ENCODE results near the gene MBNL2. TPM values are rescaled to one million over a fixed set of nuclear protein-coding genes. Genes with fewer than 3 reads are reported as not detected.

MBNL2 gene
- total RNA-seq, 1 experiment from 2014 or later = 35.7 TPM

- peak; percentile 64 for DNase-seq (ENCODE audit: low spot score)
Observed at GRCh38 chr13:97234236-97234635, 12.1 kb downstream of the MBNL2 start.

DNA sequence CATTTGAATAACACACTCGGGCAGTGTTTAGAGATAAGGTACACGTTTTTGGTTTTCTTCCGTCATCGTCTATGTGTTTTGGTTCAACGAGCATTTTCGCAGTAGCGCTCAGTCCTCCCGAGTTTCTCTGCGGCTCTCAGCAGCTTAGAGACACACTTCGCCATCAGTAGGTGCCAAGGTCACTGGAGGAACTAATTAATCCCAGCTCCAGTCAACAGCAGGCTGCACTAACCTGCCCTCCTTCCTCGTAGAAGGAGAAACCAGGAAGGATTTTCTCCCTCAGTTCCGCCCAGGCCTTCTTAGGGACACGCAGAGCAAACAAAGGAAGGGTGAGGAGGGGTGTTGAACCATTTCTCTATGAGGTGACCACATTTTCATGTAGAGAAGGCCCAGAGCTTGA, 12.6 kb downstream of the MBNL2 start:
- peak; percentile 94 for DNase-seq (ENCODE audit: low spot score)

DNA sequence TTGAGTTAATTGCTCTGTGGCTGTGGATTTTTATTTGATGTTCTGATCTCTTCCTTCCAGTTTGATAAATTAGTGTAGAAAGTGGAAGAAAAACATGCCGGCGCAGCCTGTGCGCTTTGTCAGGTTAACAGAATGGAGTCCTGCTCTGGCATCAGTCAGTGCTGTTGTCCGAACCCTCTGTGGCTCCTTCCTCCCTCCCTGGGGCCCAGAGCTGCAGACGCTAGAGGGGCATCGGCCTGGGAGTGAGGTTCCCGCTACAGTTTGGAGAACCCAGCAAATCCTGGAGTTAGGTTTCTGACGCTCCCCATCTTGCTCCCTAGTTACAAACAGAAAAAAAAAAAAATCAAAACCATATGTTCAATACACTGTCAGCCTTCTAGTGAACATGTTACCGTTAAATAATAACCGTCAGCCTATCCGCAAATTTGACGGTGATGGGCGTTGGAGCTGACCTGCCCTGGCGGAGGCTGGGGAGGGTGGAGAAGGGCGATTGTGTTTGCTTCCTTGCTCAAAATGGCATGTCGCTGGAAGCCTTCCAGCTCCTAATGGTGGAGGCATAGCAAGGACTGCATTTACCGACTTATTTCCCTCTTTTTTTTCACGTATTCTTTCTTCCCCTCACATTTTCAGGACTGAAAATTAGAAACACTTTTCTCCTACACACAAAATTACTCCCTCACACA, 13.6 kb downstream of the MBNL2 start:
- DNase-seq (ENCODE audit: low spot score) = peak; percentile 58

DNA sequence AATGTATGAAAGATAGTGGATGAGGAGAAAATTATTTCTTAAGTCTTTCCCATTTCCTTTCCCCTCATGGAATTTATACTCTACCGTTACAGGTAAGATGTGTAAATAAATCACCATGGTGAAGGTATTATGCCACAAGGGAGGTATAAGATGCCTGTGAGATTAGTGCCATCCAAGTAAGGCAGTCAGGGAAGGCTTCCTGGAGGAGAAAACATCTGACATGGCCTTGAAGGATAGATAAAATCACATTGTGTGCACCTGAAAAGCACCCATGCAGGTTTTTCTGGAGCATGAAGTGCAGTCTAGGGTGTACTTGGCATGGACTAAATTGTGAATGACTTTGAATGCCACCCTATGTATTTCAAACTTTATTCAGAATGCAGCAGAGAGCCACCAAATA, 15.3 kb downstream of the MBNL2 start:
- no peak for DNase-seq (ENCODE audit: low spot score)

DNA sequence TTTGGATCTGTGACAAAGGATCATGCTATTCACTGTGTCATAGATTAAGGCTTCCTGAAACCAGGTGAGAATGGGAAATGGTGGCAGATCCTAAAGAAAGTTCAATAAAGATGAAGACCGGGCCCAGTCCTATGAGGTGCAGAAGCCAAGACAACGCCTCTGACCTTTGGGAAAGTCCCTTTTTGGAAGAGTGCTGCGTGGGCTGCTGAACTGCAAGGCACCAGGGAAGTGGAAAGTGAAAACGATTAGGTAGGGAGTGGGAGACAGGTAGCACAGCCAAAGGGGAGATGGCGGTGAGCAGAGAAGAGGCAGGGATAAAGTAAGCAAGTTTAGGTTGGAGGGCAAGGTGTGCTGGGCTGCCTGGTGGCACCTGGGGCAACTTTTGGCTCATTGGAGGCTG, 16.3 kb downstream of the MBNL2 start:
- DNase-seq (ENCODE audit: low spot score) = no peak

DNA sequence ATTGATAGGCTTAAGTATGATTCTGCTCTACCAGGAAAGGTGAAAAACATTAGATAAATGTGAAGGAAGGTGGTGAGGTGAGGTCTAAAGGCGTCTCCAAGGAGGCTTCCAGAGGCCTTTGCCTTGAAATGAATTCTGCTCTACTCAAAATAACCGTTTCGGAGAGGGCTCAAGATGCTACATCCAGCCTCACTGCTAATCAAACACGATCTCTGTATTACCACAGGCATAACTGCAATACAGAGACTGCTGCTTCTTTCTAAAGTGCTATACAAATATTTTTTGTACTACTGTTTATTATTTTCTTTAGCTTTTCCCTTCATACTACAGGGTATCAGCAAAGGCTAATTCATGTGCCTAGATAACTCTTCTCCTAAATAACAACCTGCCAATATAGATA, 16.8 kb downstream of the MBNL2 start:
- no peak for DNase-seq (ENCODE audit: low spot score)

DNA sequence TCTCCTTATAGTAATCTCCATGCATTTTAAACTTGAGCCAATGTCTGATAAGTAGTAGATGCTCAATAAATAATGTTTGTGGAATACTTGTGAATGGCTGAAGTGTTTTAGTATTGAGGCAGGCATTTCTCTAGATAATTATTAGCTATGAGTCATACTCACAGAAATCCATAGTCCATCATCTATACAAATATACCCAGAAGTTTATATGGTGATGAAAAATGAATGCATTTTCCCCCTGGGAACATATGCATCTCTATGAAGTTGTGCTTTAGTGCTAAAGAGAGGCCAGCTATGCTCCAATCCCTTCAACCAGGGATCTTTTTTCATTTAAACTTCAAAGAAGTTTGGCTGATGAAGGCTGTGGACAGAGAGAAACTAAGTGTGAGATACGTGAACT, 17.2 kb downstream of the MBNL2 start:
- no peak for DNase-seq (ENCODE audit: low spot score)

DNA sequence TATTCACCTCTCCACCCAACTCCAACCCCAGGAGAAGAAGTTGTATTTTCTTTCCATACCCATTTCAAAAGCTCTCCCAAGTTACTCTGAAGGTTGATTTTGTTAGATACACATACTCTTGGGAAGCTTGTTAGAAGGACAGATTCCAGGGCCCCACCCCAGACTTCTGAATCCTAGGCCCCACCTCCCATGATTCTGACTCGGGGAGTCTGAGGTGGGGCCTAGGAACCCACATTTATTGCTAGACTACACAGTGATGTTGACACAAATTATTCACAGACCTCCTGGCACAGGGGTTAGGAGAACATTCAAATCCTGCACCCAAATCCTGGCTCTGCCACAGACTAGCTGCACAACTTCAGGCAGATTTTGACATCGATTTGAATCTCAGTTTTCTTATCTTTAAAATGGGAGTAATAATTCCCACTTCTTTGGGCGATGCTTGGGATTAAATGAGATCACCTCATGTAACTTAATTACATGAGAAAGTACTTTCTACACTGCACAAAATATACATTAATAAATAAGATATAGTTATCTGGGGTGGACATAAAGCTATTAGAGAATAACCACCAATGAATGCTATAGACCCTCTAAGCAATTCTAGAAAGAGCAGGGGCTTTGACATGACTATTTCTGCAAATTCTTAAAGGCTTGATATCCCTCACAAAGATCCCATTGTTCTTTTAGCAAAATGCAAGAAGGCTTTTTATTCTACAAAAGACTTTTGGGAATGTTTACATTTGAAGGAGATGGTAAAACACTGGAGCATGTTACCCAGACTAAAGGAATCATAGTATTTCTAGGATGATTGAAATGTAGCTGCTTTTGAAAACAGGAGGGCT, 18.0 kb downstream of the MBNL2 start:
- DNase-seq (ENCODE audit: low spot score) = no peak

GRCh38 chr13:97240788-97241734, 18.9 kb downstream of the MBNL2 start:
- DNase-seq (ENCODE audit: low spot score) = no peak

GRCh38 chr13:97241761-97242160, 19.6 kb downstream of the MBNL2 start:
- DNase-seq (ENCODE audit: low spot score) = no peak

DNA sequence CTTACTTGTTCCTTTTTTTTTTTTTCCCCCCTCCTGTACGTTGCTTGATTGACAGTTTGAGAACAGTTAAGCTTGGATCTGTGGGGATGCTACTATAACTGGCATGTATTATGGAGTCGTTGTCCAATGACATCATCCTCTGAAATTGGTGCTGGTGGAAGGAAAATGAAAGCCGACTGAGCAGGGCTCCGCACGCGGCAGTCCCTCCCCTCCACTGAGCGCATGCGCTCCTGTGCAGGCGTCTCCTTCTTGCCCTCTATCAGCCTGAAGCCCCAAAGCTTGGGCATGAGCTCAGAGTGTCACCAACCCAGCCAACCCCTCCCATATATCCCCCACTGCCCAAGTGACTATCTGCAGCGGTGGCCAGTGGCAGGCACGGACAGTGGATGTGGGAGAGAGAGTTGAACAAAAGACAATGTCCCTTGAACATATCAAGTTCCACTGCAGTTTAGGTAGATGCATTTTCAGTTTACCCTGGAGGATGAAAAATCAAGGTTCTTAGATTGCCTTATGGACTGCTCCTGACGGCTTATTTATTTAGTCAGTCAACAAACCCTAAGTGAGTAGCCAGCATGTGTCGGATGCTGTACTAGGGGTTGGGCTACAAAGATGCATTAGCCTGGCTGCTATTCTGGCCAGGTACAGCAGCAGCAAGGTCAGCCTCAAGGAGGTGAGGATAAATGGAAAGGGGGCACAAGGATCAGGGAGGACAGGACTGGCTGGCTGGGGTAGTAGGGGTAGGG, 20.8 kb downstream of the MBNL2 start:
- no peak for DNase-seq (ENCODE audit: low spot score)

- peak; percentile 50 for DNase-seq (ENCODE audit: low spot score)
Observed at GRCh38 chr13:97243915-97244781, 22.0 kb downstream of the MBNL2 start.

DNA sequence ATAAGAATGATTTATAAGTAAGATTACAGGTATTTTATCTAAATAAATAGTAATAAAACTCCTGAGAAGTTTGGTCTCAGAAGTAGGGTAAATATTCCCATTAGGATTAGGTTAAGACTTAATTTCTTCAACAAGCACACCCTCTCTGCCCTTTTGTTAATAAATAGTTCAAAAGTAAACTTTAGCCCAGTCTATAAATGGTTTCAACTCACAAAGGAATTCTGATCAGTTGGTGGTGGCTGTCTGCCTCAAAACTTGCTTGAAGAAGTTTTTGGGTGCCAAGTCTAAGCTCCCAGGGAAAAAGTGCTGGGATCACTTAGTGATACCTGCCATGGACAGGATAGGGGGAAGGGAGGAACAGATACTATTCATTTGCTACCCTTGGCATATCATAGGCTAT, 22.9 kb downstream of the MBNL2 start:
- peak; percentile 57 for DNase-seq (ENCODE audit: low spot score)

DNA sequence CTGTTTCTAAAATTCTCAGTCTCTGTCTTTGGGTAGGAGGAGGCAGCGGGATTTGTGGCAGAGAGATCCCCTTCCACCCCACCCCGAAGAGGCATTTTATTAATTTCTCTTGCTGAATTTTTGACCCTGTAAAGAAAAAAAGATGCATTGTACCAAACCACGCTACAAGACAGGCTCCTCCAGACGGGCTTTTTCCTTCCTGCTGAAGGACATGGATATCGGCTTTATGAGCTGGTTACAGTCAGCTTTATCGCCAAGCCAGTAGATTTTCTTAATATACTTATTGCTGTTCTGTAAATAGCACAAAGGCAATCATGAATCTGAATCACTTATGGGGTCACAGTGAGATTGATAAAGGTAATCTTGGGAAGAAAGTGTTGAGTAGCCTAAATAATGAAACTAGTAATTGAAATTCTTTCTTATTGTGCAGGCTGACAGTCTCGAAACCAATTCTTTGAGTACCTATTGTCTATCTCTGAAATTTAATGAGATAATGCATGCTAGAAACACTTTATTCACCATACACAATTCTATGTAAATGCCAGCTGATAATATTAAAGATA, 24.5 kb downstream of the MBNL2 start:
- DNase-seq (ENCODE audit: low spot score) = no peak

GRCh38 chr13:97248243-97248642, 26.1 kb downstream of the MBNL2 start:
- no peak for DNase-seq (ENCODE audit: low spot score)

- DNase-seq (ENCODE audit: low spot score) = no peak
Observed at GRCh38 chr13:97249093-97249795, 27.1 kb downstream of the MBNL2 start.

- DNase-seq (ENCODE audit: low spot score) = no peak
Observed at GRCh38 chr13:97249796-97250495, 27.8 kb downstream of the MBNL2 start.

GRCh38 chr13:97250560-97250959, 28.4 kb downstream of the MBNL2 start:
- no peak for DNase-seq (ENCODE audit: low spot score)

- DNase-seq (ENCODE audit: low spot score) = no peak
Observed at GRCh38 chr13:97252735-97253134, 30.6 kb downstream of the MBNL2 start.
